ENCODE data around the gene VEGFC. TPM values are rescaled to one million over a fixed set of nuclear protein-coding genes. Genes with fewer than 3 reads are reported as not detected.

Gene VEGFC
- polyA plus RNA-seq, 4 donors: 11.2 to 21.8 (median 16.6) TPM

DNA sequence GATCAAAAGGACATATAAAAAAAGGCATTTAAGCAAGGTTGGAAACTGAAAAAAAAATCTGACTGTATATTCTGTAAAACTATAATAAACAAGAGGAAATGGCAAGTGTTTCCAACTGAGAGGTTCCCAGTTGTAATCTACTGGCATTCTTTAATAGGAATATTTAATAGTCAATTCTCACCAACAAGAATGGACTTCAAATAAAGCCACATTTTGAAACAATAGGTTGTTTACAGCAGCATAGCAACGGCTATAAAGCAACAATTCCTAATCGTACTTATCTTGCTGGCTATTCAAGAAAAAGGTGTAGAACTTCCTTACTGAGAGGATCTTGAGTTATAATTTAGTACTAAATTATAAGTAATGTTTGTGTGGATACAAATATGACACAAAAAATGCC lies 75.5 kb downstream of the VEGFC start:
- DNase-seq (ENCODE audit: low read depth in 4 of 4, low spot score in 3 of 4): no peak

DNA sequence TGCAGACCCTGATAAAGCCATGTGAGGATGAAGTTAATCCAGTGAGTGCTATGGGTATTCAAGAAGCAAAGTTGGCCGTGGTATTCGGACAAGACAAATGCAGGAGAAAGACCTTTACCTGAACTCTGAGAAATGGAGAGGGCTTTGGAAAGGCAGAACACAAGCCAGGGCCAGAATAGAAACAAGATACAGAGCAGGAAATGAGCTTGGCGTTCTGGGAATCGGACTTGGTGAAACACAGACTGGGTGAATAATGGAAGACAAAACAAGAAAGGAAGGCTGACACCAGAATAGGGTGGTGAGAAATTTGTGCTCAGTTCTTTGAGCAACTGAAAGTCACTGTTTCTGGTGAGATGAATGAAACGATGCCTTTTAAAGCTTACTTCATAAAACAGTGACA lies 83.3 kb downstream of the VEGFC start:
- no peak for DNase-seq (ENCODE audit: low read depth in 4 of 4, low spot score in 3 of 4)

DNA sequence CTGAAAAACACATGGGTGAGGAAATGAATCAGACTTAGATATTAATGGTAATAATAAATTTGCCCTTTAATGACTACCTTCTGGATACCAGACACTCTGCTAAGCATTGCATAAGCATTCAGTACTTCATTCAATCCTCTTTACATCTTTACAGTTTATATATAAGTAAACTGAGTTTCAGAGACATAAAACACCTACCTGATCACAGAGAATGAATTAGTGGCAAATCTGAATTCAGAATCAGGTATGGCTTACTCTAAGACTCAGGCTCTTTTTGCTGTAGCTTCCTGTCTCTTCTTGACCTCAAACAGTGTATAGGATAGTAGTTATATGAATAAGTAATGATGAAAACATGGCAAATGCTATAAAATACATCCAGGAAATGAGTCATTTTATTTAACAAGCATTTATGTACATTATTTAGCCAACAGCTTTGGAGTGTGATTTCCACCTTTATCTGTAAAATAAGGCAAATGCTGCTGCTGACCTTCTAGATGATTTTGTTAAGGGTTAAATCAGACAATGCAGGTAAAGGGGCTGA lies 83.9 kb downstream of the VEGFC start:
- DNase-seq (ENCODE audit: low read depth in 4 of 4, low spot score in 3 of 4): no peak

DNA sequence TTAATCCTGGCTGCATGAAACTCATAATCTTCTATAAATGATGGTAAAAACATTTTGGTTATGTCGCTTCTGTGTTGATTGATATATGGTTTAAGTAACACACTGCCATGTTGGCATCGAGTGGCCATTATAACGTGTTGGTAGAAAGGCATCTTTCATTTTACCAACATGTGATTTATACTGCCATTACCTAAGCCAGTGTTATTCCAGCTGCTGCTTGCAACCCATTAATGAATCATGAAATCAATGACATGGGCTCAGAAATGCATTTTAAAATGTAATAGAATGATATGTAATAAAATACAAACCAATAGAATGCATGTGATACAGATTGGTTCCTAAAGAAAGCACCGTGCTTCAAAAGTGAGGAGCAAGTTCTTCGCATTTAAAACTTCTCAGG lies 102.0 kb downstream of the VEGFC start:
- DNase-seq (ENCODE audit: low read depth in 4 of 4, low spot score in 3 of 4): no peak

DNA sequence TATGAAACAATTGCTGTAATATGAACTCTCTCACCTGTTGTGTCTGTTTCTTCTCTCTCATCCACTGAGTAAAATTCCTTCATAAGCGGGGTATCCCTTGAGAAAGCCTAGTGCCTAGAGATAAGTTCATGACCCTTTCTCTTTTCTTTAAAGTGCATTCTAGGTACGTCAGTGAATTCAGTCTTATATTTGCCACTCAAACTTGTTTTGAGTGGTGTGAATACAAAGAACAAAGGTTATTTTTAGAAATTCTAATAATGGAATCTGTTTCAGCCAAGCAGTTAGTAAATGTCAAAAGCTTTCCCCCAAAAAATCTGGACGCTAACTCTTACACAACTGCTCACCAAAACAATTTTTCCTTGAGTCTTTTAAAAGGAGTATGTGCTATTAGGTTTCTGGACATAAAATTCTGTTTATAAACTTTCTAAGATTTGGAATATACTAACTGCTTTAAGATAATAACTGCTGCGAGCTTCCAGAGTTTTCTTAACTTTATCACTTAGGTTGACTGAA lies 112.0 kb downstream of the VEGFC start:
- DNase-seq (ENCODE audit: low read depth in 4 of 4, low spot score in 3 of 4): no peak

DNA sequence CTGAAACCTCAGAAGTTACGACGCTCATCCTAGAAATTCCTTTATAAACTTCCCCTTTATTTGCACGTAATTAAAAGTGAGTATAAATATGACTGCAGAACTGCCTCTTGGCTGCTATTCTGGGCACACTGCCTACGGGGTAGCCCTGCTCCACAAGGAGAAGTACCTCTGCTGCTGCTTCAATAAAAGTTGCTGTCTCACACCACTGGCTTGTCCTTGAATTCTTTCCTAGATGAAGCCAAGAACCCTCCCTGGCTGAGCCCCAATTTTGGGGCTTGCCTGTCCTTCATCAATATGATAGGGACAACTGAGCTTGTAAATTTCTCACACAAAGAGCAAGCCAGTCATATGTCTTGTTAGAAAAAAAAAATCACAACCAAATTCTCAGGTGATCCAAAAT lies 115.8 kb downstream of the VEGFC start:
- no peak for DNase-seq (ENCODE audit: low read depth in 4 of 4, low spot score in 3 of 4)

DNA sequence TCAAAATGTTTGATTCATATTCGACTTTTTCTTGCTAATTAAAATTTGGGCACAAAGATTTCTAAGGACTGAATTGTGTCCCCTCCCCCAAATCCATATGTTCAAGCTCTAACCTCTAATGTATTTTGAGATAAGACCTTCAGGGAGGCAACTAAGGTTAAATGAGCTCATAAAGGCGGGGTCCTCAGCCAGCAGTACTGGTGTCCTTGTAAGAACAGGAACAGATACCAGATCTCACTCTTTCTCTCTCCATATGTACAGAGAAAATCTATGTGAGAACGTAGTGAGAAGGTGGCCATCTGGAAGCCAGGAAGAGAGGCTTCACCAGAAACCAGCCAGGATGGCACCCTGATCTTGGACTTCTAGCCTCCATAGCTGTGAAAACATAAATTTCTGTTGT lies 116.9 kb downstream of the VEGFC start:
- no peak for DNase-seq (ENCODE audit: low read depth in 4 of 4, low spot score in 3 of 4)

DNA sequence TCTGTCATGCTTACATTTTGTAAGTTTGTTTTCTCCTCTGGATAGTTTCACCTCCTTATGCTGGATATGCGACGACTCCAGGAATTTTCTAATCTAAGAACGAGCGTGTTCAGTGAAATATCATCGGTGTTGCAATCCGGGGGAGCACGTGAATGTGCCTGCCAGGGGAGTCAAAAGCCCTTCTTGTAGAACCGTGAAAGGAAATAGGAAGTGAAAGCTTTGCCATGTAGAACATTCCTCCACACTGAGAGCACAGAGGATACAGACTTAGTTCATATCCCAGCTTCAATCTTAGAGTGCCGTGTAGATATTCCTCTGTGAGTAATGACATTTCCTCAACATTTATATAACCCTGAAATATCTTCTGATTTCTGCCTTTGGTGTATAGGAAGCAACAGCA lies 121.2 kb downstream of the VEGFC start:
- DNase-seq (ENCODE audit: low read depth in 4 of 4, low spot score in 3 of 4): no peak

DNA sequence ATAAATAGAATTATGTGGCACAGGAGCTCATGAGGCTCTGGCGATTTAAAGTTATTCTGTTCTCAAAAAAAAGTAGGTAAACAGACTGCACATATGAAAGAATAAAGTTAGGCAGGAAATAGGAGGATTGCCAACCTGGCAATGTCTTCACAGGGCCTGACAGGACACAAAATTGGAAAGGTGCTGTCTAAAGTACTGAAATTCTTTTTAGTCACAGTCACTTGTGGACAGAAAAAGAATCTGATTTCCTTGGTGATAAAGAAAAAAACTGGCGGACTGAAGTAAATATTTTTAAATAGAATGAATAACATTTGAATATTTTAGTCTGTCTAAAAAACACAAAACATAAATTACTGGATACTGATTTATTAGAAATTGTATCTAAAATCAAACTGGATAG lies 124.4 kb downstream of the VEGFC start:
- DNase-seq (ENCODE audit: low read depth in 4 of 4, low spot score in 3 of 4): no peak

DNA sequence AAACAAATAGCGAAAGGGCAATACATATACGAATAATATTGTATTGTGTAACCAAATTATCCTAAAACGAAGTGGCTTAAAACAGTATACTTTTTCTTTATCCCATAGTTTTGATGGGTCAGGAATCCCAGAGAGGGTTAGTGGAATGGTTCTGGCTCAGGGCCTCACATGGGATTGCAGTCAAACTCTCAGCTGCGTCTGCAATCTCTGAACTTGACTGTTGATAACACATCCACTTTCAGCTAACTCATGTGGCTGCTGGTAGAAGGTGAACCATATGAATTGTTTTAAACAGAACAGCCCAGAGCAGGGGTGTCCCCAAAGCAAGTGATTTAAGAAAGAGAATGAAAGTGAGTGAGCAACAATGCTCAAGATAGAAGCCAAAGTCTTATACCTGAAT lies 127.8 kb downstream of the VEGFC start:
- no peak for DNase-seq (ENCODE audit: low read depth in 4 of 4, low spot score in 3 of 4)

DNA sequence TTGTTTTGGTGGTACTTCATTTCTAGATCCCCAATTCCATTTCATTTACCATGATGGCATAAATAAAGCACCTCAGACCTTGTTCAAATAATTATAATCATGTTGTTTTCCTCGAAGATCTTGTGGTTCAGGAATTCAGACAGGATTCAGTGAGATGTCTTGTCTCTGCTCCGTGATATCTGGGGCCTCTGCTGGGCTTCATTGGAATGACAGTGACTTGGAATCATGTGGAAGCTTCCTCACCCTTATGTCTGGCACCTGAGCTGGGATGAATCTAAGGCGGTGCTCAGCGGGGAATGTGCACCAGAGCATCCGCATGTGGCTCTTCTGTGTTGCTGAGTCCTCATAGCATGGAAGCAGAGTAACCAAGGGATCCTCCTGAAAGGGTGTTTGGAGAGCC lies 132.2 kb downstream of the VEGFC start:
- no peak for DNase-seq (ENCODE audit: low read depth in 4 of 4, low spot score in 3 of 4)

DNA sequence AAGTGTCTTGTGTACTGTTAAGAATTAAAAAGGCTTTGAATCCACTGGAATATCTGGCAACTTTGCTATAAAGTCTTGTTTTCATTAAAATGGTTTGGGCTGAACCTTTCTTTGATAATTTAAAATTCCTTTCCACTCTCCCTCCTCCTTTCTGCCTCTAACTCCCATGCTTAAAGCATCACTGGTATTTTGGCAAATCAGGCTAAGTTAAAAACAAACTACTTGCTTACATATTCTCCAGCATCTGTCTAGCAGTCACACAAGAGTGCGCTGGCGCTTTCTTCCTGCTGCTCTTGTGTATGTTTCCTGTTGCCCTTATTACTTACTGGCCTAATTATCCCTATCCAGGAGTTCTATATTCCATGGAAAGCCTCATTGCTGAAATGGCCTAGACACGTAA lies 136.6 kb downstream of the VEGFC start:
- DNase-seq (ENCODE audit: low read depth in 4 of 4, low spot score in 3 of 4): no peak

DNA sequence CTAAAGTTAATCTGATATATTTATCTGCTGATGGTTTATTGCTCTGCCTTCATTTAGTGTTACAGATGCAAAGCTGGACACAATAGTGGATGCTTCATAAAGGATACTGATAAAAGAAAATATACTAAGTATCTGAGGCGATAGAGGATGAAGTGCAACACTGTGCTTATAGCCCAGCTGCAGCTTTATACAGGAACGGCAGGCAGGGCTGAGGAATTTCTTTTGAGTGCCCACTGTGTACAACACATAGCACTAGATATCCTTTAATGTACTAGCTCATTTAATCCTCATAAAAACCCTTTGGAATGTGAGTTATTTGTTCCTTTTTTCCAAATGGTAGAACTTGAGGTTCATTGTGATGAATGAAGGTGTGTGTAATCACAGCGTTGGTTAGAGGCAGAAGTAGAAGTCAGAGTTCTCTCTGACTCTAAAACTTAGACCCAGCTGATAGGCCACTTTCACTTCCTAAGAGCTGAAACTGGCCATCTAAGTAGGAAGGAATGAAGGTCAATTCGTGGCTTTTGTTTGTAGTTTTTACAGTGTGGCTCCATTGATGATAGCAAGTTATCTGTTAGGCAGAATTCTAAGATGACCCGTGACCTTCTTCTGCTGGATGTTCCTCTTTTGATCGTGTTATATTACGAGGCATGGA lies 138.0 kb downstream of the VEGFC start:
- DNase-seq (ENCODE audit: low read depth in 4 of 4, low spot score in 3 of 4): no peak

DNA sequence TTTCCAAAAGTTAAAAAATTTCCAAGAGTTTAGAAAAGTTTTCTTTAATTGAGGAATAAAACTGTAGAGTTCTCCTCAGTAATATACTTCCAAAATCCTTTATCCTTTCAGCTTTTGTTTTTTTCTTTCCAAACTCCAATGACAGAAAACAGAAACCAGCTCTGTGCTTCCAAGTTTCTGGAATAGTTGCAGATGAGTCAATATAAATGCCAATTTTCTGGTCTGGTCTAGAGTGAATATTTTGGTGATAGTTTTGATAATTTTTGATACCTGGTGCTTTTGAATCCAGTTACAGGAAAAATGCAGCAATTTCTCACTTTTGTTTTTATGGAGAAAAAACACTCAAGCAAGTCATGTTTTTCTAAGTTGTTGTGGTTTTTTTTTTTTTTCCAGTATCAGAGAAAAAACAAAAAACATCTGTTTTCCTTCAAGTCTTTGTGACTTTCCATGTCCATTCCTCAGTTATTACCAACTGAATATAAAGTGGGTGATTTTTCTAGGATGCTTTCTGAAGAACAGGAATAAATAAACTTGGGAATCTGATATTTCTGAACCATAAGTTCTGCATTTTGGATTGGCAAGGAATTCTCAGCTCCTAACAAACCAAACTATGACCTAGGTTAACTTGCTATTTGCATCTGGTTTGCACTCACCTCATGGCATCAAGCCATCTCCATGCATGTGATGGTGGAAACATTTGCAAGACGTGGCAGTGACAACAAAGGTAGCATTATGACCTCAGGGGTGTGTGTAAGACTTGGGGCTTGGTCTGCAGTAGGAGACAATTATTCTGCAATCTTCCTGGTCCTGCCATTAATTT lies 139.1 kb downstream of the VEGFC start:
- no peak for DNase-seq (ENCODE audit: low read depth in 4 of 4, low spot score in 3 of 4)

DNA sequence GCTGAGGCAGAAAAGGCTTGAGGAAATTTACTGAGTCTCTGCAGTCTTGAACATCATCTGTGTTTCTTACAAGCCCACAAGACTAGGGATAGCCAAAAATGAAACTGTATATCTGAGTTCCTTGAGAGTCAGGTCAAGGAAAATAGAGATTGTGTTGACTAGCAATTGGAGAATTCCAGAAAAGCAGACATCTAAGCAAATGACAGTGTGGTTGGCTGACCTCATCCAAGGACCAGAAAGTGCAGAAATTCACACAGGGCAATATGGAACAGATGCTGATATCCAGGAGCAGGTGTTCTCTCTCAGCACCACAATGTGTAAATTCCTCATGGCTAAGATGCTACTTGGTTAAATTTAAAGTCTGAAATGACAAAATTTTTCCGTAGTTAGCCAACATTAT lies 146.4 kb downstream of the VEGFC start:
- no peak for DNase-seq (ENCODE audit: low read depth in 4 of 4, low spot score in 3 of 4)

DNA sequence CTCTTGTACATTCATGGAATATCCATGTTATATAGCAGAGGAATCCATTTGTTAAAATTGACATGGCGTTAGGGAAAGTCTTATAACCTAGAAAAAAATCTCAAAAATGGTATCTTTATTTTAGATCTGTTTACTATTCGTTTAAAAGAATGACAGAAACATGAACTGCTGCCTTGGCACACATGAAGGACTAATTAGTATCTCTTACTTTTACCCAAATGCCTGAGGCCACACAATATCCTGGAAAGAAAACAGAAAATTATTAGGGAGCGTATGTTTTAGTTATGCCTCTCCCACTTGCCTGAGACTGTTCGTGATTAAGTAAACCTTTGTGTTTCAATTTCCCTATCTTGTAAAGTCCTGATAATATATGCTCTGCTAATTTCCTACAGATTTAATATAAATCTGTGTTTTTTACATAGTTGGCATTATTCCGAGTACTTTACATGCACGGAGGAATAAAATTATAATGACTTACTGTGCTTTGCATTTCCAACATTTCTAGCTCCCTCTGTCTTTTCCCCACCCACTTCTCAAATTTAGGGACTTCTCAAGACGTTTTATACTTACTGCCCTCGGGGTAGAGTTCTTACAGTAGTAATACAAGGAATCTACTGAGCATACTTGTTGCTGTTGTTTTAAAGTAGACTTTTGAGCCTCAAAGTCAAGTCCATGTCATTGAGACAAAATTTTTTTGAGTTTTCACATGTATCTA lies 147.3 kb downstream of the VEGFC start:
- DNase-seq (ENCODE audit: low read depth in 4 of 4, low spot score in 3 of 4): no peak

DNA sequence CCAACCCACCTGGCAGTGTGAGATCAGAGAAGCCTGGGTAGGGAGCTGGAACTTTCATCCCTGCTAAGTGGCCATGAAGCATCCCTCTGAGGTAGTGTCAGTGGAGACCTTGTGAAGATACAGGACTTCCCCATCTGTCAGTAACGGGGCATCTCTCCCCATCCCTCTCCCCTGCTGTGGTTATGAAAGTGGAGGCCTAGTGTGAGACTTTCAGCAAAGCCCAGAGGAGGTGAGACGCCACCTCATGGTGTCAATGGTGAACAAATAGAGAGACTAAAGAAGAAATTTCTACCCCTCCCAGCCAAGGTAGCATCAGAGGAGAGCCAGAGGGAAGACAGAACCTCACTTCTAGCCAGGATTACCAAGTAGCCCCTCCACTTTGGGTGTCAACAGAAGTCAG lies 150.2 kb downstream of the VEGFC start:
- no peak for DNase-seq (ENCODE audit: low read depth in 4 of 4, low spot score in 3 of 4)

DNA sequence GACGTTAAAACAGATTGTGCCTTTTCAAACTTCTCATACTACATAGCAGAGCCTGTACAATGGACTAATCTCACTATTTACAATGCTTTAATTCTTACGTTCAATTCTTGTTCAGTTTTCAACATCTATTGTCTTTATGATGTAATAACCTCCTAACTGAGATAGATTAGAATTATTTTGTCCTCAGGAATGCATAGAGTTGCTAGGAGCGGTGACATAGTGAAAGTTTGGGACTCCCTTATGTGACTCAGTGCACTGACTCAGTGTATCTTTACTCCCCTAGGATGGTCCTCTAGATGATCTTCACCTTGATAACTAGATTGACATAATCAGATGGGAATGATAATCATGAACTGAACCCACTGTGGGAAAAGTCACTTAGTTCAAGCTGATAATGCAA lies 151.5 kb downstream of the VEGFC start:
- no peak for DNase-seq (ENCODE audit: low read depth in 4 of 4, low spot score in 3 of 4)

DNA sequence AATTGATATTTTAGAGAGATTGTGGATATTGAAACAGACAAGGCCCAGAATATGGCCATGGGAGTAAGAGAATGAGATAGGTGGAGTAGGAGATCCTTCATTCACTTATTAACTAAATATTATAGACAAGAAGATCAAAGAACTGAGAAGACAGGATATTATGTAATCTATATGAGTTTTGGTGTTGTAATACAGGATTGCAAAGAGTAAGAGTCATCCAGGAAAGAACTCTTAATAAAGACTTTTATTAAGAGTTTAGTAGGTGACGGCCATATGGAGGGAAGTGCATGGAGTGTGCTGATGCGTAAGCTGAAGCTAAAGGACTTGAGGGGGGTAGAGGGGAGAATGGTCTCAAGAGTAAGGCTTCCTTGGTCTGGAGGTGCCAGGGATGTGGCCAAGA lies 153.7 kb downstream of the VEGFC start:
- DNase-seq (ENCODE audit: low read depth in 4 of 4, low spot score in 3 of 4): no peak

DNA sequence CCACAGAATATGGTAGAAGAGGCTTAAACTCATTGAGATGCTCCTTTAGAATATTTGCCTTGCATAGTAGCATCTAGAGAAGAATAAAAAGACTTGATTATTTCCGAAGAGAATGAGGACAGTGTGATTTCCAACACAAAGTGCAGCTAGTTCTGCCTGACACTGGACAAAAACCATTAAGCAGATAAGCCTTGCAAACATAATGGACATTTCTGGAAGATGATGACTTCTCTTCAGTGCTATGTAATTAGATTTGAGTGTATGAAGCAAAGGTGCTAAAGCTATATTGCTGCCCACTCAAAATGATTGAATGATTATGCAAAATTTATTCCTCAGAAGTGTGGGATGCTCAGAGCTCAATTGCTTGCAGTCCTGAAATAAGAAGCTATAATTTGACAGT lies 156.4 kb downstream of the VEGFC start:
- DNase-seq (ENCODE audit: low read depth in 4 of 4, low spot score in 3 of 4): no peak
